Endothelial cell (in vitro differentiated cells): ENCODE data around the gene GIN1. TPM values are rescaled to one million over a fixed set of nuclear protein-coding genes. Genes with fewer than 3 reads are reported as not detected.
"Not testable (repeated sequence)": the region's sequence is repeated elsewhere in the genome, so short reads cannot be mapped to it uniquely, and the experiment has no call there.

Experiments used
- DNase-seq: peaks from one replicate; pipeline ENCODE4 v3.0.0; 2021; ENCODE audit warnings: low spot score
- H3K27ac Mint-ChIP-seq: one replicate; pipeline ENCODE4 v1.8.0; 2021; ENCODE audit warnings: mixed read lengths, inconsistent platforms; ENCODE audit not compliant: unreplicated experiment
- H3K27me3 Mint-ChIP-seq: one replicate; pipeline ENCODE4 v1.8.0; 2021; ENCODE audit warnings: mild to moderate bottlenecking, moderate library complexity, mixed read lengths, inconsistent platforms; ENCODE audit not compliant: unreplicated experiment
- H3K36me3 Mint-ChIP-seq: one replicate; pipeline ENCODE4 v1.8.0; 2021; ENCODE audit warnings: mild to moderate bottlenecking, low read depth, mixed read lengths, inconsistent platforms; ENCODE audit not compliant: unreplicated experiment
- H3K4me1 Mint-ChIP-seq: one replicate; pipeline ENCODE4 v1.8.0; 2021; ENCODE audit warnings: mild to moderate bottlenecking, mixed read lengths, inconsistent platforms; ENCODE audit not compliant: unreplicated experiment
- H3K4me3 Mint-ChIP-seq: one replicate; pipeline ENCODE4 v1.8.0; 2021; ENCODE audit warnings: mild to moderate bottlenecking, mixed read lengths, inconsistent platforms; ENCODE audit not compliant: unreplicated experiment
- H3K9me3 Mint-ChIP-seq: one replicate; pipeline ENCODE4 v1.8.0; 2021; ENCODE audit warnings: mixed read lengths, inconsistent platforms; ENCODE audit not compliant: unreplicated experiment
- total RNA-seq: library from RNA; stranded (reverse); fragmentation: NEBNext Ultra II Directional; extraction: Animal tissue kit (Norgen Biotek cat#: 25700); gene quantifications from one replicate; pipeline ENCODE4 v1.2.1, GENCODE V29; 2021; ENCODE audit not compliant: unreplicated experiment
- TF ChIP-seq, protein P1 (sequence below): fragments of 200-600 bp; sonication (generic); IDR thresholded peaks from one replicate; pipeline ENCODE4 v1.5.0; 2021; ENCODE audit warnings: antibody characterized with exemption; ENCODE audit not compliant: unreplicated experiment

The GIN1 gene
- total RNA-seq, 1 donor from 2014 or later, result 3.7 TPM

DNA sequence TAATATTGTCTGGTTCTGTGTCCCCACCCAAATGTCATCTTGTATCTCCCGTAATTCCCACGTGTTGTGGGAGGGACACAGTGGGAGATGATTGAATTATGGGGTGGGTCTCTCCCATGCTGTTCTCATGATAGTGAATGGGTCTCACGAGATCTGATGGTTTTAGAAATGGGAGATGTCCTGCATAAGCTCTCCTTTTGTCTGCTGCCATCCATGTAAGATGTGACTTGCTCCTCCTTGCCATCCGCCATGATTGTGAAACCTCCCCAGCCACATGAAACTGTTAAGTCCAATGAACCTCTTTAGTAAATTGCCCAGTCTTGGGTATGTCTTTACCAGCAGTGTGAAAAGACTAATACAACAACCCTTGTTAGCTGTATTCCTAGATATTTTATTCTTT, 44.5 kb downstream of the GIN1 start:
- no peak overlapping the region for H3K27ac Mint-ChIP-seq
- peaks cover 17% of the 10 kb centered on the region for H3K36me3 Mint-ChIP-seq
- no peak overlapping the region for H3K4me3 Mint-ChIP-seq
- no peaks in the 10 kb centered on the region for H3K27me3 Mint-ChIP-seq
- no peaks in the 10 kb centered on the region for H3K4me1 Mint-ChIP-seq
- TF ChIP-seq, protein P1, sequence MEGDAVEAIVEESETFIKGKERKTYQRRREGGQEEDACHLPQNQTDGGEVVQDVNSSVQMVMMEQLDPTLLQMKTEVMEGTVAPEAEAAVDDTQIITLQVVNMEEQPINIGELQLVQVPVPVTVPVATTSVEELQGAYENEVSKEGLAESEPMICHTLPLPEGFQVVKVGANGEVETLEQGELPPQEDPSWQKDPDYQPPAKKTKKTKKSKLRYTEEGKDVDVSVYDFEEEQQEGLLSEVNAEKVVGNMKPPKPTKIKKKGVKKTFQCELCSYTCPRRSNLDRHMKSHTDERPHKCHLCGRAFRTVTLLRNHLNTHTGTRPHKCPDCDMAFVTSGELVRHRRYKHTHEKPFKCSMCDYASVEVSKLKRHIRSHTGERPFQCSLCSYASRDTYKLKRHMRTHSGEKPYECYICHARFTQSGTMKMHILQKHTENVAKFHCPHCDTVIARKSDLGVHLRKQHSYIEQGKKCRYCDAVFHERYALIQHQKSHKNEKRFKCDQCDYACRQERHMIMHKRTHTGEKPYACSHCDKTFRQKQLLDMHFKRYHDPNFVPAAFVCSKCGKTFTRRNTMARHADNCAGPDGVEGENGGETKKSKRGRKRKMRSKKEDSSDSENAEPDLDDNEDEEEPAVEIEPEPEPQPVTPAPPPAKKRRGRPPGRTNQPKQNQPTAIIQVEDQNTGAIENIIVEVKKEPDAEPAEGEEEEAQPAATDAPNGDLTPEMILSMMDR, result no peak
- no peak for DNase-seq
- peaks cover 32% of the 10 kb centered on the region for H3K9me3 Mint-ChIP-seq

DNA sequence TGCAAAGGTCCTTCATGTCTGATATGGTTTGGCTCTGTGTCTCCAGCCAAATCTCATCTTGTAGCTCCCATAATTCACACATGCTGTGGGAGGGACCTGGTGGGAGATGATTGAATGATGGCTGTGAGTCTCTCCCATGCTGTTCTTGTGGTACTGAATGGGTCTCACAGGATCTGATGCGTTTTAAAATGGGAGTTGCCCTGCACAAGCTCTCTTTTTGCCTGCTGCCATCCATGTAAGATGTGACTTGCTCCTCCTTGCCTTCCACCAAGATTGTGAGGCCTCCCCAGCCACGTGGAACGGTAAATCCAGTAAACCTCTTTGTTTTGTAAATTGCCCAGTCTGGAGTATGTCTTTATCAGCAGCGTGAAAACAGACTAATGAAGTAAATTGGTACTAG, 46.4 kb downstream of the GIN1 start:
- not testable (repeated sequence) for H3K27me3 Mint-ChIP-seq, H3K4me1 Mint-ChIP-seq, H3K4me3 Mint-ChIP-seq, H3K27ac Mint-ChIP-seq, DNase-seq
- H3K9me3 Mint-ChIP-seq, result peaks cover 26% of the 10 kb centered on the region
- peaks cover 17% of the 10 kb centered on the region for H3K36me3 Mint-ChIP-seq

DNA sequence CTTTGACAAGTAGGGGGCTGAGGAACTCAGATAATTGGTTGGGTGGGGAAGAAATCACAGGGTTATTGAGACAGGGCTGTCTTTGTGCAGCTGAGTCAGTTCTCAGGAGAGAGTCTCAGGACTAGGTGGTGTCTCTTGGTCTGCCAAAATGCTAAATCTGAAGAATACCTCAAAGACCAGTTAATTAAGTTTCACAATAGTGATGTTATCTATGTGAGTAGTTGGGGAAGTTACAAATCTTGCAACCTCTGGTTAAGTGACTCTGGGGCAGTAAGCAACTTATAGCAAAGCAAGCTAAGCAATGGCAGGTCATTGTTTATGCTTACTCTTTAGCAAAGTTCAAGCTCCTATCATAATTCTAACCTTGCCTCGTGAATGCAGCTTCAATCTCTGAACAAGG, 53.6 kb downstream of the GIN1 start:
- TF ChIP-seq, protein P1, result no peak
- no peaks in the 10 kb centered on the region for H3K9me3 Mint-ChIP-seq
- H3K4me1 Mint-ChIP-seq, result no peaks in the 10 kb centered on the region
- H3K27ac Mint-ChIP-seq, result no peak overlapping the region
- no peaks in the 10 kb centered on the region for H3K36me3 Mint-ChIP-seq
- H3K4me3 Mint-ChIP-seq, result no peak overlapping the region
- no peak for DNase-seq
- H3K27me3 Mint-ChIP-seq, result peaks cover 3% of the 10 kb centered on the region

DNA sequence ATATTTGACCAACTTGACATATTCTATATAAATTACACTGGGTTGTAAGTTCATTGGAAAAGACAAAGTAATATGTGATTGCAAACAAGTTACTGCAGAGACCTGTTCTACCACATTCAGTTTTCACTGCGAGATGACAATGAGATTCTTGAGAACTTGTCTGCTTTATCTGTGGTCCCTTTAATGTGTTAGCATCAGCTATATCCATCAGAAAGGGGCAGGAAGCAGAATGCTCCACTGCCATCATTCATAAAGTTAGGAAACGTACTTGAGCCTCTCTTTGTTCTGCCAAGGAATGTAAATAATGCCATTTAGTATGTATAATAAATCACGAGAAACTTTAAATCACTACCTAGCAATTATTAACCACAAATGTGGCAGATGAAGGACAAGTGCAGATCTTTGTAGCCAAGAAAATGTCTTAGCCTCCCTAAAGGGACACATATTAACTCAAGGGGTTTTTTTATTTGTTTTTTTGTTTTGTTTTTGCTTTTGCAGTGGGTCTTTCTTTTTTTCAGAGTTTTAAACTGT, 59.4 kb downstream of the GIN1 start:
- H3K27me3 Mint-ChIP-seq, result peaks cover 8% of the 10 kb centered on the region

DNA sequence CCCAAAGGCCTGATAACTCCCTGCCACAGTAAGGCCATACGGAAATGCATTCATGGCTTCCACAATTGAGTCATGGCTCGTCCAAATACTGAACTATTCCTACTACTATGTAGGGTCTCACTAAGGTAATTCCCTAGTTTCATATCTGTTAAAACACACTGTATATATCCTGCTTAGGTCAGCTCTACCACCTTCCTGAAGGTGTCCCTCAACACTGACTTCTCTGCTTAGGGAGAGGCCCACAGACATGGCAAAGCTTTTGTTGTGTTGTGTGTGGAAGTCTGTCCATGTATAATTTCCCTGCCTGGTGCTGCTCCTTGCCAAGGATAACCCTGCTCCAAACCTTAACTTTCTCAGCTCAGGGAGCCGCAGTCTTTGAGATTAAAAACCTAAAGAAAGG, 60.4 kb downstream of the GIN1 start:
- H3K4me1 Mint-ChIP-seq, result no peaks in the 10 kb centered on the region
- no peak overlapping the region for H3K4me3 Mint-ChIP-seq
- H3K9me3 Mint-ChIP-seq, result no peaks in the 10 kb centered on the region
- no peak overlapping the region for H3K27ac Mint-ChIP-seq
- DNase-seq, result no peak
- TF ChIP-seq, protein P1, result no peak
- peaks cover 9% of the 10 kb centered on the region for H3K27me3 Mint-ChIP-seq
- H3K36me3 Mint-ChIP-seq, result no peaks in the 10 kb centered on the region

More for the DNA sequence above, 59.4 kb downstream of the GIN1 start:
- Mint-ChIP-seq H3K9me3 (no peaks in the 10 kb centered on the region), H3K4me3 (no peak overlapping the region), H3K36me3 (no peaks in the 10 kb centered on the region), H3K4me1 (no peaks in the 10 kb centered on the region), H3K27ac (no peak overlapping the region)
- DNase-seq, result no peak
- TF ChIP-seq, protein P1, result no peak
